HCT116 (cell line): ENCODE measurements around the gene LEUTX. TPM values are rescaled to one million over a fixed set of nuclear protein-coding genes. Genes with fewer than 3 reads are reported as not detected.

Experiments used
- ATAC-seq: fragments of 200-7000 bp; cut with Tn5 transposase; 2 replicates; pipeline ENCODE4 v1.9.1; 2020; ENCODE audit warnings: mild to moderate bottlenecking, moderate library complexity
- BruUV-seq: library from RNA; stranded (reverse); fragments of 400-500 nt; replicated peaks from 2 replicates; lab custom pipeline; 2021; lab: Mats Ljungman, UMichigan
- CTCF ChIA-PET: fragments of 300-600 bp; sonication (Branson Sonifier 250); formaldehyde crosslinking; loops from one replicate; lab custom pipeline; 2021; ENCODE audit warnings: antibody characterized with exemption; lab: Charles Lee
- POLR2A ChIA-PET: fragments of 300-600, 350-600 bp; sonication (Branson Sonifier 250); formaldehyde crosslinking; loops from one replicate; lab custom pipeline; 2021; ENCODE audit warnings: antibody characterized with exemption; lab: Charles Lee
- RAD21 ChIA-PET, 2 experiments: fragments of 300-600 bp; sonication (Branson Sonifier 250); formaldehyde crosslinking; loops; one replicate each; lab custom pipeline; 2023; ENCODE audit warnings: low total read pairs in 2 of 2; ENCODE audit not compliant: uncharacterized antibody in 2 of 2, unreplicated experiment in 2 of 2, low non-redundant PET in 1 of 2; lab: Charles Lee
- DNase-seq: peaks from one replicate; pipeline ENCODE4 v3.0.0-alpha.2; 2010; ENCODE audit warnings: low read depth, low spot score
- H2AFZ ChIP-seq: fragments of 200-600 bp; shearing (Covaris generic), sonication (generic); 2 replicates; pipeline ENCODE4 v1.6.1; 2017; ENCODE audit warnings: low read depth, mixed run types, mixed read lengths, antibody characterized with exemption, low read length; ENCODE audit not compliant: poor library complexity, severe bottlenecking
- H3K27ac ChIP-seq: 2 replicates; pipeline ENCODE4 v1.5.1; 2012; ENCODE audit warnings: low read depth, low read length
- H3K27me3 ChIP-seq: fragments of 200-600 bp; sonication (generic); 2 replicates; pipeline ENCODE4 v1.6.1; 2016; ENCODE audit warnings: mixed run types, low read length, mixed read lengths; ENCODE audit not compliant: insufficient read depth
- H3K36me3 ChIP-seq, 2 experiments: fragments of 200-500 bp in 1 of 2; fragments of 200-600 bp in 1 of 2; sonication (Bioruptor generic) in 1 of 2; sonication (generic) in 1 of 2; 2 replicates each; pipeline versions ENCODE4 v1.5.1 to v1.6.1; 2014 to 2016; ENCODE audit warnings: low read length in 2 of 2, inconsistent platforms in 1 of 2, mixed read lengths in 1 of 2, mixed run types in 1 of 2; ENCODE audit not compliant: insufficient read depth in 2 of 2, control insufficient read depth in 1 of 2
- H3K4me1 ChIP-seq, 2 experiments: fragments of 200-600 bp in 1 of 2; sonication (generic) in 1 of 2; 2 replicates each; pipeline versions ENCODE4 v1.5.1 to v1.6.1; 2012 to 2017; ENCODE audit warnings: low read length in 2 of 2, inconsistent platforms in 1 of 2, mild to moderate bottlenecking in 1 of 2, mixed read lengths in 1 of 2, mixed run types in 1 of 2, moderate library complexity in 1 of 2; ENCODE audit not compliant: insufficient read depth in 2 of 2, control insufficient read depth in 1 of 2
- H3K4me2 ChIP-seq: fragments of 200-600 bp; sonication (generic); 2 replicates; pipeline ENCODE4 v1.6.1; 2017; ENCODE audit warnings: mixed run types, low read length, mixed read lengths
- H3K4me3 ChIP-seq, 2 experiments: fragments of 200-600 bp in 1 of 2; sonication (generic) in 1 of 2; replicated peaks in 1 of 2; 2 replicates each; pipeline ENCODE4 v1.5.1; 2011 to 2016; ENCODE audit warnings: low read length in 2 of 2, control low read depth in 1 of 2, low read depth in 1 of 2, mild to moderate bottlenecking in 1 of 2, mixed read lengths in 1 of 2, mixed run types in 1 of 2
- H3K79me2 ChIP-seq: fragments of 200-600 bp; sonication (generic); 2 replicates; pipeline ENCODE4 v1.6.1; 2017; ENCODE audit warnings: mild to moderate bottlenecking, mixed run types, low read length, moderate library complexity, mixed read lengths; ENCODE audit not compliant: insufficient read depth
- H3K9ac ChIP-seq: fragments of 200-600 bp; sonication (generic); 2 replicates; pipeline ENCODE4 v1.6.1; 2016; ENCODE audit warnings: low read length, mixed read lengths
- H3K9me2 ChIP-seq: fragments of 200-600 bp; sonication (generic), shearing (Covaris generic); 2 replicates; pipeline ENCODE4 v1.6.1; 2017; ENCODE audit warnings: mixed run types, mild to moderate bottlenecking, moderate library complexity; ENCODE audit not compliant: insufficient read depth
- H3K9me3 ChIP-seq, 2 experiments: fragments of 200-500 bp in 1 of 2; fragments of 200-600 bp in 1 of 2; sonication (Bioruptor generic) in 1 of 2; sonication (generic) in 1 of 2; 2 replicates each; pipeline ENCODE4 v1.6.1; 2014 to 2017; ENCODE audit warnings: low read length in 2 of 2, mixed read lengths in 2 of 2, inconsistent platforms in 1 of 2, low read depth in 1 of 2, mild to moderate bottlenecking in 1 of 2, mixed run types in 1 of 2, moderate library complexity in 1 of 2; ENCODE audit not compliant: control insufficient read depth in 1 of 2, insufficient read depth in 1 of 2
- H4K20me1 ChIP-seq: fragments of 200-600 bp; sonication (generic), shearing (Covaris generic); 2 replicates; pipeline ENCODE4 v1.6.1; 2017; ENCODE audit warnings: mixed run types, mild to moderate bottlenecking, moderate library complexity; ENCODE audit not compliant: insufficient read depth
- CEBPB ChIP-seq: IDR thresholded peaks from 2 replicates; pipeline ENCODE4 v1.6.1; 2012; ENCODE audit warnings: low read depth
- EGR1 ChIP-seq: IDR thresholded peaks from 2 replicates; pipeline ENCODE4 v1.6.1; 2012; ENCODE audit warnings: low read depth
- ELF1 ChIP-seq: IDR thresholded peaks from 2 replicates; pipeline ENCODE4 v1.6.1; 2012; ENCODE audit warnings: low read depth, borderline replicate concordance
- EZH2phosphoT487 ChIP-seq: fragments of 200-600 bp; IDR thresholded peaks from 2 replicates; pipeline ENCODE4 v1.6.1; 2018; ENCODE audit warnings: antibody characterized with exemption, borderline replicate concordance
- FOSL1 ChIP-seq: IDR thresholded peaks from 2 replicates; pipeline ENCODE4 v1.6.1; 2012; ENCODE audit warnings: low read depth
- JUND ChIP-seq: IDR thresholded peaks from 2 replicates; pipeline ENCODE4 v1.6.1; 2012
- POLR2A ChIP-seq: IDR thresholded peaks from 2 replicates; pipeline ENCODE4 v1.7.0; 2011; ENCODE audit warnings: borderline replicate concordance; ENCODE audit not compliant: insufficient read depth, insufficient read length; ENCODE audit errors: extremely low read depth
- POLR2AphosphoS5 ChIP-seq: IDR thresholded peaks from 2 replicates; pipeline ENCODE4 v1.6.1; 2011; ENCODE audit warnings: mild to moderate bottlenecking, low read depth, low read length, moderate library complexity
- RAD21 ChIP-seq: IDR thresholded peaks from 2 replicates; pipeline ENCODE4 v1.6.1; 2012; ENCODE audit warnings: low read depth, mild to moderate bottlenecking
- SIN3A ChIP-seq: IDR thresholded peaks from 2 replicates; pipeline ENCODE4 v1.6.1; 2012; ENCODE audit warnings: low read depth
- SP1 ChIP-seq: IDR thresholded peaks from 2 replicates; pipeline ENCODE4 v1.6.1; 2012; ENCODE audit warnings: low read depth
- SRF ChIP-seq: IDR thresholded peaks from 2 replicates; pipeline ENCODE4 v1.6.1; 2012; ENCODE audit warnings: low read depth
- YY1 ChIP-seq: IDR thresholded peaks from 2 replicates; pipeline ENCODE4 v1.6.1; 2011; ENCODE audit warnings: low read length, low read depth, moderate library complexity, mild to moderate bottlenecking; ENCODE audit not compliant: insufficient replicate concordance; ENCODE audit errors: extremely low read depth
- ZNF274 ChIP-seq: fragments of 200-500 bp; sonication (Bioruptor generic); IDR thresholded peaks from 2 replicates; pipeline ENCODE4 v1.6.1; 2014; ENCODE audit warnings: mild to moderate bottlenecking, low read depth, low read length, inconsistent platforms
- intact Hi-C: fragments of 100-400 bp; cut with micrococcal nuclease; formaldehyde crosslinking; loops from 2 replicates; pipeline ENCODE4 v1.10.0; 2022
- total RNA-seq: library from RNA; stranded (reverse); gene quantifications from one replicate; pipeline ENCODE4 v1.2.1, GENCODE V29; 2021; ENCODE audit not compliant: unreplicated experiment
- TF ChIP-seq, protein P1 (sequence below), 3 experiments: fragments of 200-600 bp in 1 of 3; sonication (generic) in 1 of 3; IDR thresholded peaks in 2 of 3; conservative IDR thresholded peaks in 1 of 3; 2 replicates each; pipeline ENCODE4 v1.5.1; 2012 to 2017; ENCODE audit warnings: low read depth in 2 of 3, low read length in 2 of 3, antibody characterized with exemption in 1 of 3, borderline replicate concordance in 1 of 3, control low read depth in 1 of 3, mild to moderate bottlenecking in 1 of 3, mixed read lengths in 1 of 3, mixed run types in 1 of 3, moderate library complexity in 1 of 3; ENCODE audit not compliant: insufficient read depth in 1 of 3
- TF ChIP-seq, protein P2 (sequence below): IDR thresholded peaks from 2 replicates; pipeline ENCODE4 v1.6.1; 2011; ENCODE audit warnings: mild to moderate bottlenecking, low read length, moderate library complexity; ENCODE audit not compliant: insufficient replicate concordance; ENCODE audit errors: extremely low read depth
- TF ChIP-seq, protein P3 (sequence below): IDR thresholded peaks from 2 replicates; pipeline ENCODE4 v1.6.1; 2012
- TF ChIP-seq, protein P4 (sequence below): IDR thresholded peaks from 2 replicates; pipeline ENCODE4 v1.6.1; 2012

LEUTX gene
- total RNA-seq, 1 experiment from 2014 or later: not detected

DNA sequence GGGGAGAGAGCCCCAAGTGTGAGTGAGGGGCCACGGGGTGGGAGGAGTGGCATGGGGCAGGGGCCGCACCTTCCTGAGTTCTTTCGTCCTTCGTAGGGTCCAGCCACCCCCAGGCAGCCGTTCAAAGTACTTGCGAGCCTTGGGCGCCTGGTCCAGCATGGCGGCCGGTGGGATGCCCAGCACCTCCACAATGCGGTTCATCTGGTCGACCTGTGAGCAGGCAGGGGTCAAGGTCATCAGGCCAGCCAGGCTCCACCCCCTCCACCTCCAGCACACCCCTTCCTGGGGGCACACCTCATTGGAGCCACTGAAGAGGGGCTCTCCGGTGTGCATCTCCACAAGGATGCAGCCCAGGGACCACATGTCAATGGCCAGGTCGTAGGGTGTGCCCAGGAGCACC lies 48.6 kb downstream of the LEUTX start:
- DNase-seq (no peak), ATAC-seq (no peak)
- Histone ChIP-seq H3K36me3 (peaks cover 28 to 57% of the 10 kb centered on the region in 2 experiments; a peak in 3 of 4 replicates), H2AFZ (no peak overlapping the region), H3K4me1 (no peaks in the 10 kb centered on the region), H3K27ac (no peak overlapping the region), H3K4me2 (no peak overlapping the region), H3K4me3 (no peak overlapping the region), H3K9me2 (no peaks in the 10 kb centered on the region), H3K9me3 (no peaks in the 10 kb centered on the region), H3K79me2 (no peaks in the 10 kb centered on the region), H3K27me3 (no peaks in the 10 kb centered on the region), H4K20me1 (no peaks in the 10 kb centered on the region), H3K9ac (no peak overlapping the region)
- ChIA-PET CTCF (interaction anchor here (1.2 kb wide), 1 partner anchor 17 kb away, joined by 3 read pairs; no protein-coding TSS in a partner anchor), POLR2A (interaction anchor here (0.7 kb wide), 1 partner anchor 435 kb away, joined by 4 read pairs; no protein-coding TSS in a partner anchor), RAD21 (no interaction called here)
- no TSS peak for BruUV-seq
- TF ChIP-seq POLR2AphosphoS5: no peak
- TF ChIP-seq, protein P1, sequence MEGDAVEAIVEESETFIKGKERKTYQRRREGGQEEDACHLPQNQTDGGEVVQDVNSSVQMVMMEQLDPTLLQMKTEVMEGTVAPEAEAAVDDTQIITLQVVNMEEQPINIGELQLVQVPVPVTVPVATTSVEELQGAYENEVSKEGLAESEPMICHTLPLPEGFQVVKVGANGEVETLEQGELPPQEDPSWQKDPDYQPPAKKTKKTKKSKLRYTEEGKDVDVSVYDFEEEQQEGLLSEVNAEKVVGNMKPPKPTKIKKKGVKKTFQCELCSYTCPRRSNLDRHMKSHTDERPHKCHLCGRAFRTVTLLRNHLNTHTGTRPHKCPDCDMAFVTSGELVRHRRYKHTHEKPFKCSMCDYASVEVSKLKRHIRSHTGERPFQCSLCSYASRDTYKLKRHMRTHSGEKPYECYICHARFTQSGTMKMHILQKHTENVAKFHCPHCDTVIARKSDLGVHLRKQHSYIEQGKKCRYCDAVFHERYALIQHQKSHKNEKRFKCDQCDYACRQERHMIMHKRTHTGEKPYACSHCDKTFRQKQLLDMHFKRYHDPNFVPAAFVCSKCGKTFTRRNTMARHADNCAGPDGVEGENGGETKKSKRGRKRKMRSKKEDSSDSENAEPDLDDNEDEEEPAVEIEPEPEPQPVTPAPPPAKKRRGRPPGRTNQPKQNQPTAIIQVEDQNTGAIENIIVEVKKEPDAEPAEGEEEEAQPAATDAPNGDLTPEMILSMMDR (IDR thresholded peaks at IDR 0.05 in 2 of 3, conservative IDR thresholded peaks at IDR 0.05 in 1 of 3; ENCODE audit: borderline replicate concordance in 1 of 3, insufficient read depth in 1 of 3, low read depth in 2 of 3, low read length in 2 of 3): no peak
- TF ChIP-seq POLR2A: no peak
- no peak for TF ChIP-seq SP1
- TF ChIP-seq ZNF274: no peak
- TF ChIP-seq, protein P2, sequence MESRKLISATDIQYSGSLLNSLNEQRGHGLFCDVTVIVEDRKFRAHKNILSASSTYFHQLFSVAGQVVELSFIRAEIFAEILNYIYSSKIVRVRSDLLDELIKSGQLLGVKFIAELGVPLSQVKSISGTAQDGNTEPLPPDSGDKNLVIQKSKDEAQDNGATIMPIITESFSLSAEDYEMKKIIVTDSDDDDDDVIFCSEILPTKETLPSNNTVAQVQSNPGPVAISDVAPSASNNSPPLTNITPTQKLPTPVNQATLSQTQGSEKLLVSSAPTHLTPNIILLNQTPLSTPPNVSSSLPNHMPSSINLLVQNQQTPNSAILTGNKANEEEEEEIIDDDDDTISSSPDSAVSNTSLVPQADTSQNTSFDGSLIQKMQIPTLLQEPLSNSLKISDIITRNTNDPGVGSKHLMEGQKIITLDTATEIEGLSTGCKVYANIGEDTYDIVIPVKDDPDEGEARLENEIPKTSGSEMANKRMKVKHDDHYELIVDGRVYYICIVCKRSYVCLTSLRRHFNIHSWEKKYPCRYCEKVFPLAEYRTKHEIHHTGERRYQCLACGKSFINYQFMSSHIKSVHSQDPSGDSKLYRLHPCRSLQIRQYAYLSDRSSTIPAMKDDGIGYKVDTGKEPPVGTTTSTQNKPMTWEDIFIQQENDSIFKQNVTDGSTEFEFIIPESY: no peak
- no peak for TF ChIP-seq EZH2phosphoT487
- TF ChIP-seq CEBPB: no peak
- TF ChIP-seq EGR1: no peak
- no peak for TF ChIP-seq ELF1
- no peak for TF ChIP-seq FOSL1
- no peak for TF ChIP-seq SRF
- TF ChIP-seq, protein P3, sequence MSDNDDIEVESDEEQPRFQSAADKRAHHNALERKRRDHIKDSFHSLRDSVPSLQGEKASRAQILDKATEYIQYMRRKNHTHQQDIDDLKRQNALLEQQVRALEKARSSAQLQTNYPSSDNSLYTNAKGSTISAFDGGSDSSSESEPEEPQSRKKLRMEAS: no peak
- TF ChIP-seq RAD21: no peak
- TF ChIP-seq SIN3A: no peak
- TF ChIP-seq YY1: no peak
- TF ChIP-seq, protein P4, sequence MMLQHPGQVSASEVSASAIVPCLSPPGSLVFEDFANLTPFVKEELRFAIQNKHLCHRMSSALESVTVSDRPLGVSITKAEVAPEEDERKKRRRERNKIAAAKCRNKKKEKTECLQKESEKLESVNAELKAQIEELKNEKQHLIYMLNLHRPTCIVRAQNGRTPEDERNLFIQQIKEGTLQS: no peak
- TF ChIP-seq JUND: no peak
- intact Hi-C loops: no loop called here
